ENCODE results near the gene ABCF1.

ABCF1 gene

DNA sequence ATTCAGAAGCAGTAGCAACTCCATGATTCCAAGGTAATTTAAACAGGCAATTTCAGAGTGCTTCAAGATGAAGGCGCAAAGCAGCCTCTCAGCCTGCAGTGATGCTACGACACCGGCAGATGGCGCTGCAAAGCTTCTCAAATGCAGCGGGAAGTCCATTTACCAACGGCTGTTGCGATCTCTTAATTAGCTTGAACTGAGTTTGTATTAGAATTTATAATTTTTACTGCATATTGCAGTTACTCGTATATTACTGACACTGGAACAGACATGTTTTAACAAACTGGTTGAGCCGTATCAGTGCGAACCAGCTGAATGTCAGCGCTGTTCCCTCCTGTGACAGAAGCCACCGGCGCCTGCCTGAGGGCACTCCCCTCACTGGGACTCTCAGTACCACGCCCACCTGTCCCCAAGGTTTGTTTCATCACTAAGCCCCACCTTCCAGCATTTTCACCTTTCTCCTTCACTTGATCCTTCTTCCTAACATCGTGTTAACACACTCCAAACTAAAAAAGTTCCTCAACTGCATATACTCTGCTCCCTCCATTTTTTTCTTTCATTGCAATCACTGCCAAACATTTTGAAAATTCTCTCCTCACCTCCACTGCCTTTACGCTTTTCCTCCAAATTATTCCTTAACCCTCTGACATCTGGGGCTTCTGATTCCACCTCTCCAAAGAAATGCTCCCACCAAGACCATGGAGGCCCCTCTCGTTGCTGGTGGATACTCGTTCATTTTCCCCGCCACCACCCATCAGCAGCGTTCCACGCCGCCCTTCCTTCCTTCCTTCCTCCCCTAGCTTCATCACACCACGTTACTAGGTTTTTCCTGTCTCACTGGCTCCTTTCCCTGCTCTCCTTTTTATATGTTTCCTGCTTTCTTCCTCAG is 29.5 kb upstream of the ABCF1 start:
- H3K4me3 ChIP-seq (ENCODE audit: low read depth, low read length): no peak overlapping the region
- peak; percentile 90 for DNase-seq (ENCODE audit: low read depth)
- TF ChIP-seq, protein P1, sequence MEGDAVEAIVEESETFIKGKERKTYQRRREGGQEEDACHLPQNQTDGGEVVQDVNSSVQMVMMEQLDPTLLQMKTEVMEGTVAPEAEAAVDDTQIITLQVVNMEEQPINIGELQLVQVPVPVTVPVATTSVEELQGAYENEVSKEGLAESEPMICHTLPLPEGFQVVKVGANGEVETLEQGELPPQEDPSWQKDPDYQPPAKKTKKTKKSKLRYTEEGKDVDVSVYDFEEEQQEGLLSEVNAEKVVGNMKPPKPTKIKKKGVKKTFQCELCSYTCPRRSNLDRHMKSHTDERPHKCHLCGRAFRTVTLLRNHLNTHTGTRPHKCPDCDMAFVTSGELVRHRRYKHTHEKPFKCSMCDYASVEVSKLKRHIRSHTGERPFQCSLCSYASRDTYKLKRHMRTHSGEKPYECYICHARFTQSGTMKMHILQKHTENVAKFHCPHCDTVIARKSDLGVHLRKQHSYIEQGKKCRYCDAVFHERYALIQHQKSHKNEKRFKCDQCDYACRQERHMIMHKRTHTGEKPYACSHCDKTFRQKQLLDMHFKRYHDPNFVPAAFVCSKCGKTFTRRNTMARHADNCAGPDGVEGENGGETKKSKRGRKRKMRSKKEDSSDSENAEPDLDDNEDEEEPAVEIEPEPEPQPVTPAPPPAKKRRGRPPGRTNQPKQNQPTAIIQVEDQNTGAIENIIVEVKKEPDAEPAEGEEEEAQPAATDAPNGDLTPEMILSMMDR (IDR thresholded peaks at IDR 0.05; ENCODE audit: low read depth, low read length): peak; percentile 99
- no peak for TF ChIP-seq MYC (IDR thresholded peaks at IDR 0.05; ENCODE audit: low read depth, low read length)
- TF ChIP-seq POLR2A (IDR thresholded peaks at IDR 0.05; ENCODE audit: extremely low read depth, insufficient read length): no peak
- TF ChIP-seq, protein P2, sequence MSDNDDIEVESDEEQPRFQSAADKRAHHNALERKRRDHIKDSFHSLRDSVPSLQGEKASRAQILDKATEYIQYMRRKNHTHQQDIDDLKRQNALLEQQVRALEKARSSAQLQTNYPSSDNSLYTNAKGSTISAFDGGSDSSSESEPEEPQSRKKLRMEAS (IDR thresholded peaks at IDR 0.05; ENCODE audit: low read depth, low read length): no peak

DNA sequence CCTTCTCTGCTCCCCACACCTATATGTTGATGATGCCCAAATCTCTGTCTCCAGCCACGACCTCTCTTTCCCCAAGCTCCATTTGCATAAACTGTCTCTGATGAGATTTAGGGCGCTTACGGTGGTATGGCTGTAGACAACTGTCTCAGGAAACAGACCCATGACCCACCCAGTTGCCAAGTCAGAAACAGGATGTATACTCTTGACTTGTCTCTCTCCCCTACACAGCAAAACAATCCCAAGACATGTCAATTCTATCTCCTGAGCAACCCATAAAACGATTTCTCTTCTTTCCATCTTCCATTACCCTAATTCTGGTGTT is 28.9 kb upstream of the ABCF1 start:
- no peak for DNase-seq (ENCODE audit: low read depth)
- TF ChIP-seq, protein P1 (IDR thresholded peaks at IDR 0.05; ENCODE audit: low read depth, low read length): no peak
- TF ChIP-seq, protein P2 (IDR thresholded peaks at IDR 0.05; ENCODE audit: low read depth, low read length): no peak
- TF ChIP-seq POLR2A (IDR thresholded peaks at IDR 0.05; ENCODE audit: extremely low read depth, insufficient read length) (no peak), MYC (IDR thresholded peaks at IDR 0.05; ENCODE audit: low read depth, low read length) (no peak)
- H3K4me3 ChIP-seq (ENCODE audit: low read depth, low read length): no peak overlapping the region

DNA sequence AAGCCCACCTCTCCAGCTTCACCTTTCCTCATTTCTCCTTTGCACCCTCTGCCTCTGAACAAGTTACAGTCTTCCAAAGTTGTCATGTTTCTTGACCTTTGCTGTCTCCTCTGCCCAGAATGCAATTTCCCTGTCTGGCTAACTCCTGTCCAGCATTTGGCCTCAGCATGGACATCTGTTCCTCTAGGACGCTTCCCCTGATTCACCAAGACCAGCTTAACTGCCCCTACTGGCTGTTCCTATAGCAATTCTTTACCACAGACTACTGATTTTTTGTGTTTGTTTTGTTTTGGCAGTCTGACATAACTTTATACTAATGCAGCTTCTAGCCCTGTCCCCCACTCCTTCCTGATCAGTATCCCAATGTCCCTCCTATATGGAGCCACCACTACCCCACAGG is 28.3 kb upstream of the ABCF1 start:
- no peak overlapping the region for H3K4me3 ChIP-seq (ENCODE audit: low read depth, low read length)
- TF ChIP-seq, protein P2 (IDR thresholded peaks at IDR 0.05; ENCODE audit: low read depth, low read length): no peak
- TF ChIP-seq MYC (IDR thresholded peaks at IDR 0.05; ENCODE audit: low read depth, low read length): no peak
- TF ChIP-seq POLR2A (IDR thresholded peaks at IDR 0.05; ENCODE audit: extremely low read depth, insufficient read length): no peak
- TF ChIP-seq, protein P1 (IDR thresholded peaks at IDR 0.05; ENCODE audit: low read depth, low read length): no peak
- no peak for DNase-seq (ENCODE audit: low read depth)

DNA sequence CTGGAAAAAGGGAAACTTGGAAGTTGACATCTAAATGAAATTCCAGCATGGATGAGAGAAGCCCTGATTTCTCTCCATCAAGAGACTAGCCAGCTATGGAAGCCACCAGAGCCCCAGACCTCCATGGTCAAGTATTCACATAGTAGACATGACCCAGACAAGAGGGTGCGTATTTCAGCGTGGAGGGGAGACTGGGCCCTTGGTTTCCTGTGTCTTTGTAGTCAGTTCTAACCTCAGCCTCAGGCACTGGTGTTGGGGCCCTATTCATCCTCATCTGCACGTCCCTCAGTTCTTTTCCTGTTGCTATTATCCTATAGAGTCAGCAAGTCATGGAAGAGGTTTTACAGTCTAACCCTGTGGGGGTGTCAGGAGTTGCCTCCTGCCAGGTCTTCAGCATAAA is 27.4 kb upstream of the ABCF1 start:
- TF ChIP-seq POLR2A (IDR thresholded peaks at IDR 0.05; ENCODE audit: extremely low read depth, insufficient read length) (no peak), MYC (IDR thresholded peaks at IDR 0.05; ENCODE audit: low read depth, low read length) (no peak)
- TF ChIP-seq, protein P1 (IDR thresholded peaks at IDR 0.05; ENCODE audit: low read depth, low read length): no peak
- TF ChIP-seq, protein P2 (IDR thresholded peaks at IDR 0.05; ENCODE audit: low read depth, low read length): no peak
- no peak for DNase-seq (ENCODE audit: low read depth)
- no peak overlapping the region for H3K4me3 ChIP-seq (ENCODE audit: low read depth, low read length)

DNA sequence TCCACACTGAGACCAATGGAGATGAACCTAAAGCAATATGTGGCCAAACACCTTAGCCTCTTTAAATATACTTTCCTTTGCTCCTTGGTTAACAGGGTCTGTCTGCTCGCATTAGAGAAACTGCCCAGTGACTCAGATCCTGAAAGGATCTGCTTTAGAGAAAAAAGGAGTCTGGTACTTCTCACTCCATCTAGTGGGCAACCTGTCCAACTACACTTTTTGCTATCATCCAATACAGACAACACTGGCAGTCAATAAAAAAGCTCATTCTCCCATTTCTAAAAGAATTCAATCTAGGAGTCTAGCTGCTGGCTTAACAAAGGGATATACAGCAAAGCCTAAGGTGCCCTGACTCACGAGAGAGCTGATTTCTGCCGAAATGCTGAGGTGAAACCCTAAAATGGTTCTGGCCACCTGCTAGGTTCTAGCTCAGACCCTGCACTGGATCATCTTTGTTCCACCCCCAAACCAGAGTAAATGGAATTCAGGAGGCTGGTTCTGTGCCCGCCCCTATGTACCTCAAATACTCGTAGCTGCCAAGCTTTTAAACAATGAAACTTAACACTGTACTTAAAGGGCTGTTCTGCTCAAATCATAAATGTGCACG is 26.5 kb upstream of the ABCF1 start:
- TF ChIP-seq, protein P1 (IDR thresholded peaks at IDR 0.05; ENCODE audit: low read depth, low read length): peak; percentile 90
- TF ChIP-seq, protein P2 (IDR thresholded peaks at IDR 0.05; ENCODE audit: low read depth, low read length): no peak
- TF ChIP-seq MYC (IDR thresholded peaks at IDR 0.05; ENCODE audit: low read depth, low read length): no peak
- TF ChIP-seq POLR2A (IDR thresholded peaks at IDR 0.05; ENCODE audit: extremely low read depth, insufficient read length): no peak
- DNase-seq (ENCODE audit: low read depth): peak; percentile 74
- H3K4me3 ChIP-seq (ENCODE audit: low read depth, low read length): no peak overlapping the region

Measured in NB4 (cell line).